IMR-90 (cell line): ENCODE measurements around the gene ERC2. TPM values are rescaled to one million over a fixed set of nuclear protein-coding genes. Genes with fewer than 3 reads are reported as not detected.

Experiments
- ATAC-seq: fragments of 200-7000 bp; cut with Tn5 transposase; 2 replicates; pipeline ENCODE4 v1.9.1; 2020; ENCODE audit warnings: low read depth, mild to moderate bottlenecking, moderate library complexity
- BruUV-seq: library from RNA; stranded (reverse); fragments of 400-500 nt; replicated peaks from 2 replicates; lab custom pipeline; 2021; lab: Mats Ljungman, UMichigan
- CTCF ChIA-PET: fragments of 300-600 bp; formaldehyde crosslinking; extraction: SDS; loops from one replicate; lab custom pipeline; 2021; ENCODE audit warnings: antibody characterized with exemption; lab: Yijun Ruan, JAX
- POLR2A ChIA-PET: fragments of 300-600 bp; sonication (Branson Sonifier 250); formaldehyde crosslinking; loops from one replicate; lab custom pipeline; 2022; ENCODE audit warnings: antibody characterized with exemption; ENCODE audit not compliant: unreplicated experiment; lab: Charles Lee
- DNase-seq: peaks from one replicate; pipeline ENCODE4 v3.0.0; 2013
- H2AFZ ChIP-seq: replicated peaks from 2 replicates; pipeline ENCODE3; 2013; ENCODE audit warnings: low read length, mild to moderate bottlenecking; ENCODE audit not compliant: poor library complexity
- H2AK5ac ChIP-seq: 2 replicates; pipeline ENCODE4 v1.6.1; 2013; ENCODE audit warnings: low read depth, low read length, inconsistent platforms
- H2AK9ac ChIP-seq: replicated peaks from 2 replicates; pipeline ENCODE3; 2013; ENCODE audit warnings: mild to moderate bottlenecking, low read depth, low read length, moderate library complexity; ENCODE audit not compliant: poor library complexity
- H2BK120ac ChIP-seq: 2 replicates; pipeline ENCODE4 v1.6.1; 2013; ENCODE audit warnings: low read depth, low read length, inconsistent platforms
- H2BK15ac ChIP-seq: 3 replicates; pipeline ENCODE4 v1.6.1; 2013; ENCODE audit warnings: low read depth, low read length, inconsistent platforms
- H2BK20ac ChIP-seq: 2 replicates; pipeline ENCODE4 v1.6.1; 2013; ENCODE audit warnings: low read depth, mild to moderate bottlenecking, inconsistent platforms, low read length, moderate library complexity
- H2BK5ac ChIP-seq: 2 replicates; pipeline ENCODE4 v1.6.1; 2013; ENCODE audit warnings: mild to moderate bottlenecking, low read depth, low read length, inconsistent platforms; ENCODE audit not compliant: poor library complexity, severe bottlenecking
- H3K14ac ChIP-seq: replicated peaks from 2 replicates; pipeline ENCODE4 v1.6.1; 2013; ENCODE audit warnings: low read depth, low read length, inconsistent platforms
- H3K18ac ChIP-seq: 2 replicates; pipeline ENCODE4 v1.6.1; 2013; ENCODE audit warnings: low read depth, low read length, control low read depth
- H3K23ac ChIP-seq: 2 replicates; pipeline ENCODE4 v1.6.1; 2013; ENCODE audit warnings: low read depth, low read length, inconsistent platforms
- H3K27ac ChIP-seq: 2 replicates; pipeline ENCODE4 v1.5.1; 2013; ENCODE audit warnings: mild to moderate bottlenecking, control low read depth, low read length; ENCODE audit not compliant: insufficient read depth
- H3K27me3 ChIP-seq: 2 replicates; pipeline ENCODE4 v1.6.1; 2013; ENCODE audit warnings: low read length; ENCODE audit not compliant: control insufficient read depth, insufficient read depth
- H3K36me3 ChIP-seq: 2 replicates; pipeline ENCODE4 v1.6.1; 2013; ENCODE audit warnings: low read length, mixed read lengths; ENCODE audit not compliant: control insufficient read depth, insufficient read depth
- H3K4ac ChIP-seq: 2 replicates; pipeline ENCODE4 v1.6.1; 2013; ENCODE audit warnings: low read depth, low read length, inconsistent platforms
- H3K4me1 ChIP-seq: 2 replicates; pipeline ENCODE4 v1.6.1; 2013; ENCODE audit warnings: low read length, mixed read lengths; ENCODE audit not compliant: control insufficient read depth, insufficient read depth
- H3K4me2 ChIP-seq: 2 replicates; pipeline ENCODE4 v1.6.1; 2013; ENCODE audit warnings: low read depth, mild to moderate bottlenecking, control low read depth, low read length, moderate library complexity
- H3K4me3 ChIP-seq: 2 replicates; pipeline ENCODE4 v1.5.1; 2013; ENCODE audit warnings: low read depth, mild to moderate bottlenecking, control low read depth, low read length, moderate library complexity; ENCODE audit not compliant: insufficient read depth
- H3K56ac ChIP-seq: 2 replicates; pipeline ENCODE4 v1.6.1; 2013; ENCODE audit warnings: low read length, inconsistent platforms; ENCODE audit not compliant: insufficient read depth; ENCODE audit errors: extremely low read depth
- H3K79me1 ChIP-seq, 2 experiments: 2 replicates each; pipeline ENCODE4 v1.6.1; 2013; ENCODE audit warnings: low read length in 2 of 2, inconsistent platforms in 1 of 2, low read depth in 1 of 2
- H3K9ac ChIP-seq: 2 replicates; pipeline ENCODE4 v1.6.1; 2013; ENCODE audit warnings: low read depth, low read length, control low read depth
- H3K9me1 ChIP-seq: 2 replicates; pipeline ENCODE4 v1.6.1; 2013; ENCODE audit warnings: low read length, inconsistent platforms; ENCODE audit not compliant: insufficient read depth
- H3K9me3 ChIP-seq: 2 replicates; pipeline ENCODE4 v1.6.1; 2013; ENCODE audit warnings: low read length; ENCODE audit not compliant: control insufficient read depth, insufficient read depth
- H4K20me1 ChIP-seq: 2 replicates; pipeline ENCODE4 v1.6.1; 2013; ENCODE audit warnings: low read length, inconsistent platforms; ENCODE audit not compliant: insufficient read depth
- H4K5ac ChIP-seq: 2 replicates; pipeline ENCODE4 v1.6.1; 2013; ENCODE audit warnings: mild to moderate bottlenecking, low read depth, low read length, control low read depth
- H4K8ac ChIP-seq, 2 experiments: 2 replicates each; pipeline ENCODE4 v1.6.1; 2013; ENCODE audit warnings: low read depth in 2 of 2, low read length in 2 of 2, control low read depth in 1 of 2, inconsistent platforms in 1 of 2
- H4K91ac ChIP-seq: 2 replicates; pipeline ENCODE4 v1.6.1; 2013; ENCODE audit warnings: low read depth, low read length, inconsistent platforms; ENCODE audit not compliant: insufficient read depth
- BHLHE40 ChIP-seq: fragments of 150-350 bp; IDR thresholded peaks from 2 replicates; pipeline ENCODE4 v1.6.1; 2016; ENCODE audit warnings: mild to moderate bottlenecking, low read depth, low read length
- CEBPB ChIP-seq: IDR thresholded peaks from 2 replicates; pipeline ENCODE4 v1.6.1; 2012; ENCODE audit warnings: low read depth, low read length, improper control_type of control experiment
- CHD1 ChIP-seq: IDR thresholded peaks from 2 replicates; pipeline ENCODE4 v1.6.1; 2012; ENCODE audit warnings: low read depth, low read length, improper control_type of control experiment
- CTCF ChIP-seq: conservative IDR thresholded peaks from 2 replicates; pipeline ENCODE4 v1.5.1; 2012; ENCODE audit warnings: mild to moderate bottlenecking, low read depth, low read length, improper control_type of control experiment
- ELK1 ChIP-seq: fragments of 150-350 bp; IDR thresholded peaks from 2 replicates; pipeline ENCODE4 v1.6.1; 2016; ENCODE audit warnings: low read depth, mild to moderate bottlenecking, low read length, moderate library complexity, borderline replicate concordance
- FOS ChIP-seq: fragments of 150-350 bp; IDR thresholded peaks from 2 replicates; pipeline ENCODE4 v1.6.1; 2016; ENCODE audit warnings: low read depth, low read length
- MAFK ChIP-seq: IDR thresholded peaks from 2 replicates; pipeline ENCODE4 v1.6.1; 2012; ENCODE audit warnings: low read depth, low read length, improper control_type of control experiment
- MAZ ChIP-seq: IDR thresholded peaks from 2 replicates; pipeline ENCODE4 v1.6.1; 2012; ENCODE audit warnings: low read depth, mild to moderate bottlenecking, low read length, improper control_type of control experiment, moderate library complexity, borderline replicate concordance
- MXI1 ChIP-seq: IDR thresholded peaks from 2 replicates; pipeline ENCODE4 v1.6.1; 2012; ENCODE audit warnings: low read depth, mild to moderate bottlenecking, low read length, moderate library complexity, borderline replicate concordance
- NFE2L2 ChIP-seq: fragments of 150-350 bp; IDR thresholded peaks from 2 replicates; pipeline ENCODE4 v1.6.1; 2016; ENCODE audit warnings: low read depth, mild to moderate bottlenecking, low read length
- POLR2A ChIP-seq: IDR thresholded peaks from 2 replicates; pipeline ENCODE4 v1.6.1; 2012; ENCODE audit warnings: mild to moderate bottlenecking, low read depth, low read length
- RAD21 ChIP-seq: IDR thresholded peaks from 2 replicates; pipeline ENCODE4 v1.6.1; 2012; ENCODE audit warnings: low read length, improper control_type of control experiment
- RCOR1 ChIP-seq: IDR thresholded peaks from 2 replicates; pipeline ENCODE4 v1.6.1; 2012; ENCODE audit warnings: mild to moderate bottlenecking, low read length, improper control_type of control experiment; ENCODE audit not compliant: insufficient replicate concordance
- RFX5 ChIP-seq: IDR thresholded peaks from 2 replicates; pipeline ENCODE4 v1.8.0; 2012; ENCODE audit warnings: low read depth, mild to moderate bottlenecking, low read length, moderate library complexity
- SMC3 ChIP-seq: fragments of 150-350 bp; IDR thresholded peaks from 2 replicates; pipeline ENCODE4 v1.6.1; 2016; ENCODE audit warnings: low read depth, mild to moderate bottlenecking, antibody characterized with exemption, low read length, moderate library complexity
- USF2 ChIP-seq: fragments of 150-350 bp; IDR thresholded peaks from 2 replicates; pipeline ENCODE4 v1.6.1; 2017; ENCODE audit warnings: mild to moderate bottlenecking, antibody characterized with exemption, low read length, low read depth
- dilution Hi-C: fragments of 300-500 bp; cut with HindIII; formaldehyde crosslinking; loops from one replicate; pipeline ENCODE4 v1.14.3; 2018; ENCODE audit warnings: low sequenced_read_pairs; ENCODE audit not compliant: unreplicated experiment
- in situ Hi-C: fragments of 300-500 bp; cut with MboI; formaldehyde crosslinking; loops from 3 replicates; pipeline ENCODE4 v1.14.3; 2019; ENCODE audit warnings: low sequenced_read_pairs, inconsistent platforms, mixed read lengths
- intact Hi-C: fragments of 100-400 bp; cut with micrococcal nuclease; formaldehyde crosslinking; loops from 2 replicates; pipeline ENCODE4 v1.10.0; 2022
- polyA plus RNA-seq, 3 experiments: library from polyadenylated mRNA; depleted of rRNA; stranded (reverse); fragments of >200 nt; gene quantifications; 2 replicates each; pipeline ENCODE4 v1.2.3, GENCODE V29; 2012; ENCODE audit warnings: low replicate concordance in 1 of 3
- total RNA-seq: library from RNA; depleted of rRNA; stranded (reverse); fragments of >200 nt; gene quantifications from 2 replicates; pipeline ENCODE4 v1.2.3, GENCODE V29; 2012

Gene ERC2
- total and polyA plus RNA-seq, 2 of the 4 experiments (the other 2 are of a cell fraction): 0.17 to 0.18 TPM

- in situ Hi-C loops: loop anchor here (10.0 kb wide), 1 partner anchor 125 kb away; no protein-coding TSS in a partner anchor
Observed at GRCh38 chr3:55459838-55460237, 1008.4 kb downstream of the ERC2 start.

More at GRCh38 chr3:55459838-55460237, 1008.4 kb downstream of the ERC2 start:
- Histone ChIP-seq H4K8ac (no peak overlapping the region), H3K36me3 (peaks cover 2% of the 10 kb centered on the region; the same call in 1 of the 2 replicates), H2AFZ (no peak overlapping the region), H3K4me2 (no peak overlapping the region), H4K91ac (no peak overlapping the region), H3K4ac (no peak overlapping the region), H3K18ac (no peak overlapping the region), H2BK15ac (no peak overlapping the region), H3K4me1 (no peaks in the 10 kb centered on the region; the same call in 1 of the 2 replicates), H3K9me3 (no peaks in the 10 kb centered on the region), H3K4me3 (no peak overlapping the region), H2BK120ac (no peak overlapping the region), H3K56ac (no peak overlapping the region), H3K27ac (no peak overlapping the region), H2AK9ac (no peak overlapping the region), H4K5ac (no peak overlapping the region), H2AK5ac (no peak overlapping the region), H3K9ac (no peak overlapping the region), H2BK5ac (no peak overlapping the region), H3K14ac (no peak overlapping the region), H4K20me1 (no peaks in the 10 kb centered on the region), H3K79me1 (no peaks in the 10 kb centered on the region; a peak in 1 of 4 replicates), H3K9me1 (peaks cover 6% of the 10 kb centered on the region; the same call in 1 of the 2 replicates), H3K23ac (no peak overlapping the region), H3K27me3 (no peaks in the 10 kb centered on the region), H2BK20ac (no peak overlapping the region)
- no peak for ATAC-seq
- no TSS peak for BruUV-seq
- DNase-seq: no peak
- TF ChIP-seq ELK1 (no peak), USF2 (no peak), MAZ (no peak), CTCF (no peak), RCOR1 (no peak), CEBPB (no peak), POLR2A (no peak), SMC3 (no peak), CHD1 (no peak), RAD21 (no peak), BHLHE40 (no peak), FOS (no peak), RFX5 (no peak), NFE2L2 (no peak), MXI1 (no peak), MAFK (no peak)
- POLR2A ChIA-PET: no interaction called here
- CTCF ChIA-PET: no interaction called here
- intact Hi-C loops: loop anchor here (5.0 kb wide), 1 partner anchor 163 kb away; no protein-coding TSS in a partner anchor
- dilution Hi-C loops: no loop called here
